Mesodermal cell (in vitro differentiated cells): ENCODE results near the gene TUT7. TPM values are rescaled to one million over a fixed set of nuclear protein-coding genes. Genes with fewer than 3 reads are reported as not detected.
"Not testable (repeated sequence)": the region's sequence is repeated elsewhere in the genome, so short reads cannot be mapped to it uniquely, and the experiment has no call there.

Source experiments
- H3K27ac ChIP-seq: 2 replicates; pipeline ENCODE4 v1.7.0; 2013; ENCODE audit warnings: mild to moderate bottlenecking, low read depth, low read length, moderate library complexity; ENCODE audit not compliant: severe bottlenecking
- H3K36me3 ChIP-seq: 2 replicates; pipeline ENCODE4 v1.7.1; 2013; ENCODE audit warnings: mild to moderate bottlenecking, low read length, moderate library complexity; ENCODE audit not compliant: control insufficient read depth, insufficient read depth
- H3K4me1 ChIP-seq: one replicate; pipeline ENCODE4 v1.7.1; 2013; ENCODE audit warnings: mild to moderate bottlenecking, low read length; ENCODE audit not compliant: insufficient read depth, control insufficient read depth, poor library complexity, severe bottlenecking
- H3K4me3 ChIP-seq: 2 replicates; pipeline ENCODE4 v1.7.0; 2013; ENCODE audit warnings: low read length, control low read depth, mild to moderate bottlenecking; ENCODE audit not compliant: insufficient read depth, poor library complexity, severe bottlenecking; ENCODE audit errors: extremely low read depth
- H3K9me3 ChIP-seq: 2 replicates; pipeline ENCODE4 v1.7.1; 2013; ENCODE audit warnings: mild to moderate bottlenecking, low read length, moderate library complexity; ENCODE audit not compliant: control insufficient read depth
- WGBS, 2 experiments: methylation state at CpG; one replicate each; pipeline ENCODE4 v1.1.5; 2013; ENCODE audit warnings: missing lambda C conversion rate in 2 of 2; ENCODE audit not compliant: insufficient coverage in 2 of 2; 5-methylcytosine and 5-hydroxymethylcytosine counted together
- polyA plus RNA-seq, 2 experiments: library from polyadenylated mRNA; stranded (reverse); fragments of 50-300 nt; gene quantifications; one replicate each; pipeline ENCODE4 v1.2.3, GENCODE V29; 2013

Gene TUT7, protein sequence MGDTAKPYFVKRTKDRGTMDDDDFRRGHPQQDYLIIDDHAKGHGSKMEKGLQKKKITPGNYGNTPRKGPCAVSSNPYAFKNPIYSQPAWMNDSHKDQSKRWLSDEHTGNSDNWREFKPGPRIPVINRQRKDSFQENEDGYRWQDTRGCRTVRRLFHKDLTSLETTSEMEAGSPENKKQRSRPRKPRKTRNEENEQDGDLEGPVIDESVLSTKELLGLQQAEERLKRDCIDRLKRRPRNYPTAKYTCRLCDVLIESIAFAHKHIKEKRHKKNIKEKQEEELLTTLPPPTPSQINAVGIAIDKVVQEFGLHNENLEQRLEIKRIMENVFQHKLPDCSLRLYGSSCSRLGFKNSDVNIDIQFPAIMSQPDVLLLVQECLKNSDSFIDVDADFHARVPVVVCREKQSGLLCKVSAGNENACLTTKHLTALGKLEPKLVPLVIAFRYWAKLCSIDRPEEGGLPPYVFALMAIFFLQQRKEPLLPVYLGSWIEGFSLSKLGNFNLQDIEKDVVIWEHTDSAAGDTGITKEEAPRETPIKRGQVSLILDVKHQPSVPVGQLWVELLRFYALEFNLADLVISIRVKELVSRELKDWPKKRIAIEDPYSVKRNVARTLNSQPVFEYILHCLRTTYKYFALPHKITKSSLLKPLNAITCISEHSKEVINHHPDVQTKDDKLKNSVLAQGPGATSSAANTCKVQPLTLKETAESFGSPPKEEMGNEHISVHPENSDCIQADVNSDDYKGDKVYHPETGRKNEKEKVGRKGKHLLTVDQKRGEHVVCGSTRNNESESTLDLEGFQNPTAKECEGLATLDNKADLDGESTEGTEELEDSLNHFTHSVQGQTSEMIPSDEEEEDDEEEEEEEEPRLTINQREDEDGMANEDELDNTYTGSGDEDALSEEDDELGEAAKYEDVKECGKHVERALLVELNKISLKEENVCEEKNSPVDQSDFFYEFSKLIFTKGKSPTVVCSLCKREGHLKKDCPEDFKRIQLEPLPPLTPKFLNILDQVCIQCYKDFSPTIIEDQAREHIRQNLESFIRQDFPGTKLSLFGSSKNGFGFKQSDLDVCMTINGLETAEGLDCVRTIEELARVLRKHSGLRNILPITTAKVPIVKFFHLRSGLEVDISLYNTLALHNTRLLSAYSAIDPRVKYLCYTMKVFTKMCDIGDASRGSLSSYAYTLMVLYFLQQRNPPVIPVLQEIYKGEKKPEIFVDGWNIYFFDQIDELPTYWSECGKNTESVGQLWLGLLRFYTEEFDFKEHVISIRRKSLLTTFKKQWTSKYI (N-terminal part only)
- polyA plus RNA-seq (2013, experiment 1 of 2): 18.7 TPM
- polyA plus RNA-seq (2013, experiment 2 of 2): 18.1 TPM

DNA sequence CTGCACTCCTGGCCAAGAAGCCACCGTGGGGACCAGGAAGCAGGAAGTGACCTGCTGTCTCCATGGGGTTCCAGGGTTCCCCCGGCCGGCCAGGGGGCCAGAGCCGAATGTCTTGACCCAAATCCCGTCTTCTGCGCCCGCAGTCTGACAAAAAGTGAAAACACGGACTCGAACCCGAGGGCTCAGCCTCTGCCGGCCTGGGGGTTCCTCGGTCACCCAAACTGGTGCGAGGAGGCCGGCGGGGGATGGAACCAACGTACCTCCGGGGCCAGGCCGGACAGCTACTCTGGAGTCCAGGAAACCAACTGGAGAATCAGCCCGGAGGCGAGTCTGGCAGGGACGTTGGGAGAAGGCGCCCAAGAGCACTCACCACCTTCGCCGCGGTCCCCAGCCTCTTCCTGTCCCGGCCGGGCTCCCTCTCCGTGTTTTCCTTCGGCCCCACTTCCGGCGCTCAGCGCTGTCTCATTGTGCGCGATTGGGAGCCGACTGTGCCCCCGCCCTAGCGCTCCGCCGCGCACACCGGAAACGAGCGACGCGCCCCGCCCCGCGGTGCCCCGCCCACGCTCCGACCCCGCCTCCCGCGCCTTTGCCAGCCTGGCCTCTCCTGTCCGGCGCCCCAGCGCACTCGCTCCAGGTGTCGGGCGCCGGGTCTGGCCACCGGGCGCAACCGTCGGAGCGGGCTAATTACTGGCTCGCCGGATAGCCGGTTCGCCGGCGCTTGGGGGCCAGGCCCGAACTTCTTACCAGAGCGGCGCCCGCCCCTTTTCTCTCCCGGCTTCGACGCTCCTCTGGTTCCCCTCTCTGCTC is at the start of gene TUT7:
TSS of gene TUT7 (minus strand) at position 400 of the 807 bp plus-strand sequence. CDS start 1,211 bp downstream, outside the sequence.
- Histone ChIP-seq H3K27ac (peak within 1 kb of the TSS; percentile 76), H3K9me3 (no peaks in the 10 kb centered on the region), H3K36me3 (peaks cover 9% of the 10 kb centered on the region), H3K4me1 (peaks cover 7% of the 10 kb centered on the region), H3K4me3 (peak within 1 kb of the TSS; percentile 69)
- 0 to 1% methylated on average over 54 to 78 of the region's 79 CpGs for WGBS, 2 experiments

DNA sequence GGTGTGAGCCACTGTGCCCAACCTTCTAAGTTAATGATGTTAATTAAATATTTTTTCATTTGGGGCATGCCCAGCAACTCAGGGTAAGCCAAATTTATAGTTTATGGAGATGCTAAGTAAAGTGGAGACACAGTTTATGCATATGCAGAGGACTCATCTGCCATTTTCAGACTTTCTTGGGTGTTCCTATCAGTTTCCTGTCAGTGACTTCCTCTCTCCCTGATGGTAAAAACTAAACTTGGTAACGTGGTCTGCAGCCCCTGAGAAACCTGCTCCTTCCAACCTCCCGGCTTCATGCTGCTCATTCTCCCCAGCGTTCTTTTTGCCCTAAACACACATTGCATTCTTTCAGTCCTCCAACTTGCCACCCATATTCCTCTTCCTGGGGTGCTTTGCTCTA is 48.4 kb upstream of the TUT7 start:
- Histone ChIP-seq H3K36me3 (no peaks in the 10 kb centered on the region), H3K9me3 (no peaks in the 10 kb centered on the region), H3K27ac (no peak overlapping the region), H3K4me1 (peaks cover 21% of the 10 kb centered on the region), H3K4me3 (no peak overlapping the region)
- WGBS, 2 experiments: 89 to 90% methylated on average over 3 of the region's 3 CpGs

DNA sequence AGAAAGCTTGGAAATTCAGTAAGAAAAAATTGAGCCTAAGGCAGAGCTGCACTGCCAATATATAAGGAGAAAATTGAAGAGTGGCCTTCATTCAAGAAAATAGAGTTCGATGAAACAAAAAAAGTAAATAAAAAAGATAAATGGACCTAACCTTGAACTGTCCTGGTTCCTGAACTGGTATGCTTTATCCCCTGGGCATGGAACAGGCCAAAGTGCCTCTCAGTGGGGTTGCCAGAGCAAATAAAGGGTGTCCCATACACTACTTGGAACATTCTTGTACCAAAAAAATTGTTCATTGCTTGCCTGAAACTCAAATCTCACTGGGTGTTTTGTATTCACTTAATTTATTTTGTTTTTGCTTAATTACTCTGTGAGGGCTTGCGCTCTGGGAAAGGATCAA is 42.2 kb upstream of the TUT7 start:
- no peak overlapping the region for H3K27ac ChIP-seq
- no peaks in the 10 kb centered on the region for H3K36me3 ChIP-seq
- no peaks in the 10 kb centered on the region for H3K4me1 ChIP-seq
- WGBS, 2 experiments: 100% methylated on average over 1 of the region's 2 CpGs
- H3K4me3 ChIP-seq: no peak overlapping the region
- H3K9me3 ChIP-seq: no peaks in the 10 kb centered on the region

DNA sequence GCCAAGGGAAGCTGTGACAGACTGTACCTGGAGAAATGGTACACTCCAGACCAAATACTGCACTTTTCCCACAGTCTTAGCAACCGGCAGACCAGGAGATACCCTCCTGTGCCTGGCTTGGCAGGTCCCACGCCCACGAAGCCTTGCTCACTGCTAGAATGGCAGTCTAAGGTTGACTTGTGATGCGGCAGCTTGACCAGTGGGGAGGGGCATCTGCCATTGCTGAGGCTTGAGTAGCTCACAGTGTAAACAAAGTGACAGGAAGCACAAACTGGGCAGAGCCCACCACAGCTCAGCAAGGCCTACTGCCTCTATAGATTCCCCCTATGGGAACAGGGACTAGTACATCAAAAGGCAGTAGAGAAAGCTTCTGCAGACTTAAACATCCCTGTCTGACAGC is 36.0 kb upstream of the TUT7 start:
- H3K9me3 ChIP-seq, H3K4me1 ChIP-seq, H3K36me3 ChIP-seq, H3K4me3 ChIP-seq, H3K27ac ChIP-seq: not testable (repeated sequence)
- WGBS, 2 experiments: 84 to 85% methylated on average over 3 of the region's 4 CpGs

DNA sequence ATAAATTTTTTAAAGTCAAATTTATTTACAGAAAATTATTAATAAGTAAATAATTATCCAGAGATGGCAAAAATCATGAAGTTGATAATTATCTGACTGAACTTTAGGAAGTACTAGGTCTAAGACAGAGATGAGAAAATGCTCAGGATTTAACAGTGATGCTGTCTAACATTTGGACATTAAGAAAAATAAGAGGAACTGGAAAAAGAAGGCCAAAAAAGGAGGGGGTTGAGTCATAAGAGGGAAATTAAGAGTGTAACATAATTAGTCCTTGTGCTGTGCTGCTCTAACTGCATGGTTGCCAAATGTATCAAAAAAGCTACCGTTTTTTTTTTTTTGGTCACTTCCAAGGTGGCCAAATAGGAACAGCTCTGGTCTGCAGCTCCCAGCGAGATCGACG is 35.4 kb upstream of the TUT7 start:
- Histone ChIP-seq H3K9me3 (no peaks in the 10 kb centered on the region), H3K4me3 (no peak overlapping the region), H3K36me3 (no peaks in the 10 kb centered on the region), H3K4me1 (no peaks in the 10 kb centered on the region), H3K27ac (no peak overlapping the region)
- WGBS, 2 experiments: 92% methylated on average over 2 to 3 of the region's 4 CpGs

DNA sequence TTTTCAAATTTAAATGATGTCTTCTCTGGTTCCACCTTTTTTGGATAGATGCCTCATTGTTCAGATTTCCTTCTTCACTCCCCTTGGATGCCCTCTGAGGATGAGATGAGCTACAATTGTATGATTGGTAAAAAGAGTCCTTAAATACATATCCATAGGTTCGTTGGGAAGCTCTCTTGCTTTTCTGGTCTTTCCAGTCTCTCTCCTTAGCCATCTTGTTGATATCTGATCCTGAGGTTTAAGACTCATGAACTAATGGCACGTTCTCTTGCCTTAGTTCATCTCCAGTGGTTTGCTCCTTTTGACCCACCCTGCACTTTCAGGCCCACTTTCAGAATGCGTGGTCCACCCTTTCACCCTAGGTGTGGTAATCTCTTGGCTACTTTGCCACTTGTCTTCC is 33.2 kb upstream of the TUT7 start:
- no peaks in the 10 kb centered on the region for H3K36me3 ChIP-seq
- 81 to 84% methylated on average over 2 to 3 of the region's 3 CpGs for WGBS, 2 experiments
- no peaks in the 10 kb centered on the region for H3K4me1 ChIP-seq
- no peak overlapping the region for H3K27ac ChIP-seq
- no peak overlapping the region for H3K4me3 ChIP-seq
- no peaks in the 10 kb centered on the region for H3K9me3 ChIP-seq

DNA sequence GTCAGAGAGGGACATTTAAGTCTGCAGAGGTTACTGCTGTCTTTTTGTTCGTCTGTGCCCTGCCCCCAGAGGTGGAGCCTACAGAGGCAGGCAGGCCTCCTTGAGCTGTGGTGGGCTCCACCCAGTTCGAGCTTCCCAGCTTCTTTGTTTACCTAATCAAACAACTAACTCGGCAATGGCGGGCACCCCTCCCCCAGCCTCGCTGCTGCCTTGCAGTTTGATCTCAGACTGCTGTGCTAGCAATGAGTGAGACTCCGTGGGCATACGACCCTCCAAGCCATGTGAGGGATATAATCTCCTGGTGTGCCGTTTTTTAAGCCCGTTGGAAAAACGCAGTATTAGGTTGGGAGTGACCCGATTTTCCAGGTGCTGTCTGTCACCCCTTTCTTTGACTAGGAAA is 28.8 kb upstream of the TUT7 start:
- H3K4me3 ChIP-seq: not testable (repeated sequence)
- WGBS, 2 experiments: 88 to 91% methylated on average over 7 to 9 of the region's 11 CpGs

DNA sequence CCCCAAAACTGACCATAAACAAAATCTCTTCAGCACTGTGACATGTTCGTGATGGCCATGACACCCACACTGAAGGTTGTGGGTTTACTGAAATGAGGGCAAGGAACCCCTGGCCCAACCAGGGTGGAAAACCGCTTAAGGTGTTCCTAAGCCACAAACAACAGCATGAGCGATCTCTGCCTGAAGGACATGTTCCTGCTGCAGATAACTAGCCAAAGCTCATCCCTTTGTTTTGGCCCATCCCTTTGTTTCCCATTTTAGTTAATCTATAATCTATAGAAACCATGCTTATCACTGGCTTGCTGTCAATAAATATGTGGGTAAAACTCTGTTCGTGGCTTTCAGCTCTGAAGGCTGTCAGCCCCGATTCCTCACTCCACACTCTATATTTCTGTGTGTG is 21.8 kb upstream of the TUT7 start:
- Histone ChIP-seq H3K36me3 (no peaks in the 10 kb centered on the region), H3K27ac (no peak overlapping the region), H3K4me1 (no peaks in the 10 kb centered on the region), H3K9me3 (peaks cover 15% of the 10 kb centered on the region), H3K4me3 (no peak overlapping the region)
- 94% methylated on average over 2 to 3 of the region's 5 CpGs for WGBS, 2 experiments

More for the DNA sequence above, 28.8 kb upstream of the TUT7 start:
- H3K4me1 ChIP-seq, H3K27ac ChIP-seq, H3K9me3 ChIP-seq, H3K36me3 ChIP-seq: not testable (repeated sequence)

DNA sequence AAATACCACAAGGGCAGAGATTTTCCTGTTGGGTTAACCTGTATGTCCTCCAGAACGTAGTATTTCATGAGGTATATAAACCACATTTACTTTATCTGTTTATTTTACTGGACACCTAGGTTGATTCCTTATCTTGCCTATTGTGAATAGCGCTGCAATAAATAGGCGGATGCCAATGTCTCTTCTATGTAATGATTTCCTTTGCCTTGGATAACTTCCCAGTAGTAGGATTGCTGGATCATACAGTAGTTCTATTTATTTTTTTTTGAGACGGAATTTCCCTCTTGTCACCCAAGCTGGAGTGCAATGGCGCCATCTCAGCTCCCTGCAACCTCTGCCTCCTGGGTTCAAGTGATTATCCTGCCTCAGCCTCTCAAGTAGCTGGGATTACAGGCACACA is 15.6 kb upstream of the TUT7 start:
- 93 to 100% methylated on average over 4 of the region's 5 CpGs for WGBS, 2 experiments
- Histone ChIP-seq H3K4me3 (no peak overlapping the region), H3K4me1 (no peaks in the 10 kb centered on the region), H3K9me3 (peaks cover 14% of the 10 kb centered on the region), H3K36me3 (no peaks in the 10 kb centered on the region), H3K27ac (no peak overlapping the region)
